NB4 (cell line): ENCODE measurements around the gene IRF1.

Experiments
- CTCF ChIP-seq: IDR thresholded peaks from one replicate; pipeline ENCODE4 v1.5.1; 2012; ENCODE audit warnings: low read depth, low read length
- POLR2A ChIP-seq: IDR thresholded peaks from 2 replicates; pipeline ENCODE4 v1.6.1; 2011; ENCODE audit warnings: mild to moderate bottlenecking; ENCODE audit not compliant: insufficient read length; ENCODE audit errors: extremely low read depth

- TF ChIP-seq POLR2A (no peak), CTCF (no peak)
Observed at GRCh38 chr5:132501961-132502931, 11.7 kb upstream of the IRF1 start.
